HG02943 (cell line): ENCODE measurements around the gene ZNF133.
"Not testable (repeated sequence)": the region's sequence is repeated elsewhere in the genome, so short reads cannot be mapped to it uniquely, and the experiment has no call there.

ENCODE experiments used
- ATAC-seq: cut with Tn5 transposase; IDR thresholded peaks from one replicate; pipeline ENCODE4 v1.9.1; 2021; ENCODE audit warnings: mild to moderate bottlenecking, low read depth, moderate library complexity; ENCODE audit not compliant: unreplicated experiment

The ZNF133 gene

GRCh38 chr20:18279242-18279641 lies 9.1 kb upstream of the ZNF133 start:
- ATAC-seq: no peak

GRCh38 chr20:18284805-18285533 lies 3.4 kb upstream of the ZNF133 start:
- ATAC-seq: no peak

DNA sequence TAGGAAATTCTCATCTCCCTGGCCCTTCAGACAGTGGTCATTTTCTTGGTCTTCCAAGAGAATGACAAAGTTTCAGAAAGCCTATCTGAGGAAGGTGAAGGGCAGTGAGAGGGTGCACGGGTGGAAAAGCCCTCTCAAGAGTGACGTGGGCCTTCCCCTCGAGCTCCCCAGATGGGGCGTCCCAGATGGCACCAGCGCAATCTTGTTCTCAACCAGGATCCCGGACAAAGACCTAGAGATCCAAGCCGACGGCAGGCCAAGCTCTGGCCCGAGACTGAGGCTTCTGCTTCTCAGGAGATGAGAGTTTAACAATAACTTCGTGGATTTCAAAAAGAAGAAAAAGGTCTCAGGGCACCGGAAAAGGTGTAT lies 797 bp upstream of the ZNF133 start:
- no peak for ATAC-seq

DNA sequence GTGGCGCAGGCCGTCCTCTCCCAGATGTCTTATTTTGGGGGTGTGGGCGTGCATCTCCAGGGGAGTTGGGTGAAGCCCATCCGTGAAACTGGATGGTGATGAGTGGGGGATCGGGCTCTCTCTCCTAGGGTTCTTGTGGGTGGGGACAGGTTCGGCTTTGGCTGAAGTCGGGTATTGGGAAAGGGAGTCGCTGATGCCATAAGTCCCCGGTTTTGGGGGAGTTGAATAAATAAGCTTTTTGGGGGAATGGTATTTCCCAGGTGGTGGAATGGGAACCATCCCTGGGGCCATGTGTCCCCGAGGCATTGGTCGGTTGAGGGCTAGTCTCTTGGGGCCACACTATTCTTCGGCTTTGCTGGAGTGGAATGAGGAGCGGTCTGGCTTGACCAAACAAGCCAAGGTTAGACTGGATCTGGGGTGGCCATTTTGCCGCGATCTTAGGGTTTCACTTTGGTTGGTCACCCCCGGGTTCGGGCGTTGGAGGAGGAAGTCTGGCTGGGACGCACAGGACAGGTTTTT lies 481 bp downstream of the ZNF133 start:
- ATAC-seq: no peak

DNA sequence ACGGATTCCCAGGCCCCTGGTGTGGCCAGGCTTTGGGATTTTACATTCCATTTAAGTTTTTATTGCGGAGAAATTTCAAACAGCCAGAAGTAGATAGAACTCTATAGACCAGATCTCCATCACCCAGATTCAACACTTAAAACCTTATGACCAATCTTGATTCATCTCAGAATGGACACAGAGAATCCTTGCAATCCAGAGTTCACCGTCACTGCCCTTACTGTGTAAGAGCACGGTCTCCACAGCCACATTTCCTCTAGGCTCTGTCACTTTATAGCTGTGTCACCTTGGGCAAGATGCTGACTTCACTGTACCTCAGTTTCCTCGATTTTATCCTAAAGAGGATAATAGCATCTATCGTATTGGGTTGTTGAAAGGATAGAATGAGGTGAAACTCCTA lies 979 bp downstream of the ZNF133 start:
- ATAC-seq: no peak

- ATAC-seq: no peak
Observed at GRCh38 chr20:18299364-18299763, 11.0 kb downstream of the ZNF133 start.

GRCh38 chr20:18304618-18305017 lies 16.3 kb downstream of the ZNF133 start:
- ATAC-seq: no peak

GRCh38 chr20:18307301-18307700 lies 19.0 kb downstream of the ZNF133 start:
- no peak for ATAC-seq

GRCh38 chr20:18310051-18310450 lies 21.7 kb downstream of the ZNF133 start:
- no peak for ATAC-seq

DNA sequence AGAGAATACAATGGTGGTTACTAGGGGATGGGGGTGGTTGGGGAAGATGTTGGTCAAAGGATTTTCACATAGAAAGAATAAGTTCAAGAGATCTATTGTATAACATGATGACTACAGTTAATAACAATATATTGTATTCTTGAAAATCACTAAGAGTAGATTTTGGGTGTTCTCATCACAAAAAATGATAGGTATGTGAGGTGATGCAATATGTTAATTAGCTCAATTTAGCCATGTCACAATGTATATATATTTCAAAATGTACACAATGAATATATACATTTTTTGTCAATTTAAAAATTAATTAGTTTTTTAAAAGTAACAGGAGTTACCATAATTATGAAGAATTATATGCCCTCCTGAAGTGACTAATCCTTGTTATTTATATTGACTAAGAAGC lies 22.3 kb downstream of the ZNF133 start:
- no peak for ATAC-seq

GRCh38 chr20:18312723-18313122 lies 24.4 kb downstream of the ZNF133 start:
- ATAC-seq: no peak

DNA sequence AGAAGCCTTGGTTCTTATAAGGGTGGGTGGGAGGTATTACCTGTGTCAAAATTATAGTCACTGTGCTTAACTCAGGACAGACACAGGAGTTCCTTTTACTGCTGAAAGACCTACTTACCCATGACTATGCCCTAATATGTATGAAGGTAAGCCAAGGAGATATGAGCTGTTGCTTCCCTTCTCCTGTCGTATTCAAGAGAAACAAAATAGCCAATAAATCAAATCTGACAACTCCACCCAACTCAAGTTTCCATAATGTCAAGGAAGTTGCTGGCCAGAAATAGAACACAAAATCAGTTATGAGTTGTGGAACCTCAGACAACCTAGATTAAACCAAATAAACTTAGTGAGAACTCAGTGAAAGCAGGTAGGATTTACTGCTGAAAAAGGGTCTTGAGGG lies 25.1 kb downstream of the ZNF133 start:
- ATAC-seq: no peak

- no peak for ATAC-seq
Observed at GRCh38 chr20:18314786-18315406, 26.6 kb downstream of the ZNF133 start.

GRCh38 chr20:18316166-18316565 lies 27.8 kb downstream of the ZNF133 start:
- ATAC-seq: no peak

GRCh38 chr20:18321316-18321715 lies 33.0 kb downstream of the ZNF133 start:
- ATAC-seq: no peak

DNA sequence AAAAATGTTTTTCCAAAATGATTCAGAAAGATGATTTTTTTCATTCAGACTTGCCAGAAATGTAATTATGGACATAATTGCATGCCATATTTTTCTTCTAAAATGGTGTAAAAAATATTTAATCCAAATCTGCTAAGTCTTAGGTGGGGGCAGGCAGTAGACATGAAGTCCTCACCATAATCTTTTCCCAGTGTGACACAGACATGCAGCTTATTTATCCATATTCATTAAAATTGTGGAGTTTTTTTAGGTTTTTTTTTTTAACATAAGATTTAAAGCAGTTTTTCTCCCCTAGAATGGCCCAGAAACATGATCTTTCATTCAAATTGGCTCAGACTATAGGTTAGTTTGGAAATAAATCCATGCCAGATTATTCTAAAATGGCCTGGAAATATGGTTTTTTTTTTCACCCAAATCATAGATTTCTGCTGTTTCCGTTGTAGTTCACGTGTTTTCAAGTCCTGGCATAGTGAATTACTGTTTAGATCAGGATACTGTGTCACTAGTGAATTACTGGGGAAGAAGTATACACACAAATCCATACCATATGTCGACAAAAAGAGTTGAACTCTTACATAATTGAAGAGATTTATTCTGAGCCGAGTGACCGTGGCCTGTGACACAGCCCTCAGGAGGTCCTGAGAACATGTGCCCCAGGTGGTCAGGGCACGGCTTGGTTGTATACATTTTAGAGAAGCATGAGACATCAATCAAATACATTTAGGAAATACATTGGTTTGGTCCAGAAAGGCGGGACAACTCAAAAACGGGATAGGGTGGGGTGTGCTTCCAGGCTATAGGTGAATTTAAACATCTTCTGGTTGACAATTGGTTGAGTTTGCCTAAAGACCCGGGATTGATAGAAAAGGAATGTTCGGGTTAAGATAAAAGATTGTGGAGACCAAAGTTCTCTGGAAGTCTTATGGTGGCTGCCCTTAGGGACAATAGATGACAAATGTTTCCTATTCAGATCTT lies 33.9 kb downstream of the ZNF133 start:
- ATAC-seq: no peak

DNA sequence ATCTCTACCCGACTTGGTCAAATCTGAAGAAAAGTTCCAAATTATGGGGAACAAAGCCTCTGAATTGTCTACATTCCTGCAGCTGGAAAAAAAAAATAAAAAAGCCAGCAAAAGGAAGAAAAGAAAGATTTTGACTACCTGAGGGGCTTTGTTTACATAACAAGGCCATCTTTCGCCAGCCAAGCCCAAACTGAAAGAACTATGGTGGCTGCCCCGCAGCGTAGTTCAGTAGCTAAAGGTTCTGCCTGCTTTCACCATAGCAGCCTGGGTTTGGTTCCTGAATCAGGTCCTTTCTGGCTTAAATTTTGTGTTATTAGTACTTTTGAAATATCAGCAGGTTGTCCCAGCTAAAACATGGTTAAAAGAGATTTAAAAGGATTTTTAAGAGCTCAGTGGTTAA lies 35.4 kb downstream of the ZNF133 start:
- no peak for ATAC-seq

DNA sequence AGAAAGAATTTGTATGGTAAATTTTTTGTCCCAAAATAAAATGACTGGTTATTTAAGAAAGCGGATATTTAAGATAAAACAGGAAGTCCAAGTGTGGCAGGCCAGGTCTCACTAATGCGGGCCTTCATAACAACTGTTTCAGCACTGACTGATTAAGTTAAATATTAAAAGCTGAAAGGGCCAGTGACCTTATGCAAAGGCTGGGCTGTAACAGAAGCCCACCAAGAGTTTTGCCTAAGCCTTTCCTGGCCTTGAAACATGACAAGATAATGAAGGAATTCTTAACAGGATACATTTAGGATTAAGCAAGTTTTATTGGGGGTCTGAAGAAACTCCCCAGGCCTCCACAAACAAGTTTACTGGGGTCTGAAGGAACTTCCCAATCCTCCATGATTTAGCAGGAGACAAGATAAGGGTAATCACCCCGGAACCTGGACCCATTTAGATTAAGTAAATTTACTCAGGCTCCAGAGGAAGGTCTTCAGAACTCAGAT lies 36.3 kb downstream of the ZNF133 start:
- ATAC-seq: no peak

DNA sequence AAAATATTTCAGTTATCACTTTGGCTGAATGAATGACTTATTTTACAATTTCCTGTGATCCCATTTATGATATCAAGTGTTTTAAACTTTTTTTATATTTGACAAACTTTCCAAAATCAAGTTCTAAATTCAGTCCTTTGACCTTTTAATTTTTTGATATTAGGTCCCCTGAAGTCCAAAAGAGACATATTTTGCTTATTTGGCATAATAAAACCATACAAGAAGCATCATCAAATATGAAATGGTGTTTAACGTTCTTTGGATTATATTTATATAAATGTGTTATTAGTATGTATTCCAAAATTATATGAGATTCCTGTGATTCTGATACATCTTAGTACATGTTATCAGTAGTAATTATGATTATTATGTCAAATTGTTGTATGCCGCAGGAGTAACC lies 38.7 kb downstream of the ZNF133 start:
- no peak for ATAC-seq

DNA sequence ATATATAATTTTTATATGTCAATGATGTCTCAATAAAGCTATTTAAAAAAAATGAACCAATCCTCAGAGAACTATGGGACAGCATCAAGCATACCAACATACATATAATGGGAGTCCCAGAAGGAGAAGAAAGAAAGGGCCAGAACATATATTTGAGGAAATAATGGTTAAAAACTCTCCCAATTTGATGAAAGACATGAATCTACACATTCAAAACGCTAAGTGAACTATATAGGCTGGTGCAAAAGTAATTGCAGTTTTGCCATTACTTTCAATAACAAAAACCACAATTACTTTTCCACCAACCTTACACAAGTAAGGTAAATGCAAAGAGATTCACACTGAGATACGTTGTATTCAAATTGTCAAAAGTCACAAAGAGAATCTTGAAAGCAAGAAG lies 43.4 kb downstream of the ZNF133 start:
- no peak for ATAC-seq

DNA sequence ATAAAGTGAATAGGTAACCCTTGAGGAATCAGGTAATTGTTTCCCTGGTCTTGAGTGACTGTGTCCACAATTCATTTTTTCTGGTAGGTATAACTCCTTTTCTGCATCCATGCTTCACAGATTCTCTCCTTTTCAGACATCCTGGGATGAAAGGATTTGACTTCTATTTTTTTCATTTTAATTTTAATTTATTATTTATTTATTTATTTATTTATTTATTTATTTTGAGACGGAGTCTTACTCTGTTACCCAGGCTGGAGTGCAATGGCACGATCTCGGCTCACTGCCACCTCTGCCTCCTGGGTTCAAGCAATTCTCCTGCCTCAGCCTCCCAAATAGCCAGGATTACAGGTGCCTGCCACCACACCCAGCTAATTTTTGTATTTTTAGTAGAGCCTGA lies 61.4 kb downstream of the ZNF133 start:
- not testable (repeated sequence) for ATAC-seq
